Esophagus muscularis mucosa (tissue), 4 donors: Measurements from ENCODE around the gene MPIG6B. TPM values are rescaled to one million over a fixed set of nuclear protein-coding genes. Genes with fewer than 3 reads are reported as not detected.

Experiments used
- DNase-seq: peaks from one replicate; pipeline ENCODE4 v3.0.0-alpha.2; 2017; ENCODE audit errors: extremely low spot score
- H3K27ac ChIP-seq, 4 donors: fragments of 200-600 bp; sonication (generic); replicated peaks in 1 of 4; 1 replicate in 3 of 4; 2 replicates in 1 of 4; pipeline ENCODE4 v1.5.1; 2016 to 2019; ENCODE audit warnings: mild to moderate bottlenecking in 1 of 4
- H3K27me3 ChIP-seq, 4 donors: fragments of 200-600 bp; sonication (generic); one replicate each; pipeline versions ENCODE4 v1.5.1 to v1.6.0; 2016 to 2019
- H3K36me3 ChIP-seq, 4 donors: fragments of 200-600 bp; sonication (generic); one replicate each; pipeline ENCODE4 v1.5.1; 2016 to 2019
- H3K4me1 ChIP-seq, 4 donors: fragments of 200-600 bp; sonication (generic); one replicate each; pipeline ENCODE4 v1.5.1; 2016 to 2019
- H3K4me3 ChIP-seq, 4 donors: fragments of 200-600 bp; sonication (generic); 1 replicate in 2 of 4; 2 replicates in 2 of 4; pipeline ENCODE4 v1.5.1; 2016 to 2019; ENCODE audit warnings: mild to moderate bottlenecking in 4 of 4, moderate library complexity in 1 of 4
- H3K9me3 ChIP-seq, 4 donors: fragments of 200-600 bp; sonication (generic); 1 replicate in 3 of 4; 2 replicates in 1 of 4; pipeline ENCODE4 v1.5.1; 2016 to 2019
- CTCF ChIP-seq, 3 experiments: fragments of 200-600 bp in 2 of 3; fragments of 450-650 bp in 1 of 3; sonication (generic) in 2 of 3; IDR thresholded peaks; one replicate each; pipeline ENCODE4 v1.5.1; 2017 to 2019; ENCODE audit warnings: antibody characterized with exemption in 3 of 3, mild to moderate bottlenecking in 2 of 3, moderate library complexity in 1 of 3
- EP300 ChIP-seq: sonication (generic); formaldehyde crosslinking; IDR thresholded peaks from one replicate; pipeline ENCODE4 v1.6.1; 2017; ENCODE audit warnings: antibody characterized with exemption
- POLR2A ChIP-seq: fragments of 450-650 bp; IDR thresholded peaks from one replicate; pipeline ENCODE4 v1.6.1; 2017; ENCODE audit warnings: antibody characterized with exemption, moderate library complexity, mild to moderate bottlenecking, low read depth
- POLR2AphosphoS5 ChIP-seq, 2 donors: sonication (generic); formaldehyde crosslinking; IDR thresholded peaks; one replicate each; pipeline ENCODE4 v1.6.1; 2017; ENCODE audit warnings: antibody characterized with exemption in 2 of 2
- WGBS: methylation state at CpG from one replicate; pipeline ENCODE4 v1.1.5; 2018; 5-methylcytosine and 5-hydroxymethylcytosine counted together
- intact Hi-C: fragments of 100-400 bp; cut with DNase I; formaldehyde crosslinking; loops from one replicate; pipeline ENCODE4 v1.15.1; 2023
- total RNA-seq, 4 donors: library from RNA; depleted of rRNA; stranded (reverse); fragments of >200 nt; gene quantifications; one replicate each; pipeline versions ENCODE4 v1.1.0 to v1.2.1, GENCODE V29; 2016

MPIG6B gene
- total RNA-seq, 4 donors from 2014 or later: not detected

- 85% methylated on average over 6 of the region's 6 CpGs for WGBS
- Histone ChIP-seq H3K27me3 (no peaks in the 10 kb centered on the region), H3K36me3 (peaks cover 0 to under 1% (median 0%) of the 10 kb centered on the region in 4 donors), H3K4me1 (no peaks in the 10 kb centered on the region), H3K27ac (no peak overlapping the region), H3K9me3 (no peaks in the 10 kb centered on the region), H3K4me3 (no peak overlapping the region)
- intact Hi-C loops: no loop called here
- DNase-seq: no peak
- no peak for TF ChIP-seq EP300
- no peak for TF ChIP-seq POLR2AphosphoS5 (IDR thresholded peaks at IDR 0.05)
- no peak for TF ChIP-seq POLR2A
- no peak for TF ChIP-seq CTCF (IDR thresholded peaks at IDR 0.05)
Observed at GRCh38 chr6:31719001-31719400, 4.2 kb upstream of the MPIG6B start.

GRCh38 chr6:31720196-31720770, 2.9 kb upstream of the MPIG6B start:
- Histone ChIP-seq H3K4me3 (no peak overlapping the region), H3K27ac (no peak overlapping the region), H3K36me3 (peaks cover 0 to 9% (median under 1%) of the 10 kb centered on the region in 4 donors), H3K4me1 (no peaks in the 10 kb centered on the region), H3K9me3 (no peaks in the 10 kb centered on the region), H3K27me3 (no peaks in the 10 kb centered on the region)
- no peak for TF ChIP-seq POLR2AphosphoS5 (IDR thresholded peaks at IDR 0.05)
- TF ChIP-seq POLR2A: no peak
- TF ChIP-seq CTCF (IDR thresholded peaks at IDR 0.05): no peak
- TF ChIP-seq EP300: no peak
- DNase-seq: no peak
- intact Hi-C loops: no loop called here
- WGBS: 90% methylated on average over 5 of the region's 5 CpGs

DNA sequence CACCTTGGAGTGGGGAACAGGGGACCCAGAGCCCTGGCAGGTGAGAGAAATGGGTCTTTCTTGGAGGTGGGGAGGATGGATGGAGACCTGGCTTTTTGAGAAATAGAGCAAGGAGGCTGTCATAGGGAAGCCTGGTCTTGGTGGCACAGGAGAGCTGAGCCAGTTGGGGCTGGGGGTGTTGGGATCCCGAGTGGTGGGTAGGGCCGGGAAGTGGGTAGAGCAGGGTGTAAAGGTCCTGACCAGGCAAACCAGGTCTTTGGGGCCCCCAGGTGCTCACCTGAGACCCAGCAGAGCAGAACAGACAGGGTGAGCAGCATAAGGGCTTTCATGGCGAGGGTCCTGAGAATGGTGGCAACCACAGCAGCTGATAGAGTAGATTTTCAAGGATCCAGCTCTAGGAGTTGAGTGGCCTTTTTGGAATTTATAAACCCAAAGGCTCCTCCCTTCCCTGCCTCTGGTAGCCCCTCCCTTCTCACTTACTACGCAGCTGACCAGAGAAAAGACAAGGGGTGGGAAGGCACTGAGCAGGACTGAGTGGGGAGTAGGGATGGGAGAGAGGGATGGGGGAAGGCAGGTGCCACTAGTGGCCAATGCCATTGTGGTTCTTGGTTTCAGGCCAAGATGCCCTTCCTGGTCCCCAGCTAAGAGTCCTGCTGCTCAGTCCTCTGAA, 1.7 kb upstream of the MPIG6B start, which contains the start of gene LY6G6C:
TSS of gene LY6G6C (minus strand) at position 396 of the 670 bp plus-strand sequence. CDS start at position 329, 67 bp downstream.
- no peak for DNase-seq
- Histone ChIP-seq H3K27ac (no peak within 1 kb of the TSS), H3K4me3 (no peak within 1 kb of the TSS), H3K27me3 (no peaks in the 10 kb centered on the region), H3K36me3 (peaks cover 6 to 21% (median 9%) of the 10 kb centered on the region in 4 donors), H3K4me1 (no peaks in the 10 kb centered on the region), H3K9me3 (no peaks in the 10 kb centered on the region)
- intact Hi-C loops: no loop called here
- WGBS: 84% methylated on average over 4 of the region's 4 CpGs
- no peak for TF ChIP-seq POLR2AphosphoS5 (IDR thresholded peaks at IDR 0.05)
- no peak for TF ChIP-seq EP300
- TF ChIP-seq POLR2A: no peak
- no peak for TF ChIP-seq CTCF (IDR thresholded peaks at IDR 0.05)

GRCh38 chr6:31722173-31722572, 1.0 kb upstream of the MPIG6B start:
- no peak for TF ChIP-seq EP300
- TF ChIP-seq POLR2A: no peak
- TF ChIP-seq CTCF (IDR thresholded peaks at IDR 0.05): no peak
- no peak for TF ChIP-seq POLR2AphosphoS5 (IDR thresholded peaks at IDR 0.05)
- WGBS: 100% methylated on average over 2 of the region's 3 CpGs
- Histone ChIP-seq H3K27me3 (no peaks in the 10 kb centered on the region), H3K27ac (no peak overlapping the region), H3K36me3 (peaks cover 13 to 28% (median 14%) of the 10 kb centered on the region in 4 donors), H3K4me3 (no peak overlapping the region), H3K9me3 (no peaks in the 10 kb centered on the region), H3K4me1 (peaks cover 0 to 7% (median 4%) of the 10 kb centered on the region in 4 donors)
- no peak for DNase-seq
- intact Hi-C loops: no loop called here
